Measurements from ENCODE around the gene PLAAT4. TPM values are rescaled to one million over a fixed set of nuclear protein-coding genes. Genes with fewer than 3 reads are reported as not detected.

PLAAT4 gene
- total and polyA plus RNA-seq, 10 of the 15 experiments (the other 5 are each of a cell fraction or from before 2014, with no cell fraction given) = 6.0 to 34.3 (median 12.4) TPM

GRCh38 chr11:63567044-63567840 is 30.6 kb downstream of the PLAAT4 start (continued):
- TF ChIP-seq IKZF2 (IDR thresholded peaks at IDR 0.05) (peak; percentile 78 to 79), TBL1XR1 (IDR thresholded peaks at IDR 0.05; ENCODE audit: low read depth, low read length) (peak; percentile 92; the same call in 1 of the 2 replicates), SMC3 (IDR thresholded peaks at IDR 0.05; ENCODE audit: borderline replicate concordance, low read length) (no peak), NR2C1 (IDR thresholded peaks at IDR 0.05) (no peak), FOS (IDR thresholded peaks at IDR 0.05; ENCODE audit: borderline replicate concordance, extremely low read depth, insufficient read length) (no peak), ZZZ3 (IDR thresholded peaks at IDR 0.05; ENCODE audit: control insufficient read depth, insufficient read length, low read depth) (no peak), E2F4 (IDR thresholded peaks at IDR 0.05; ENCODE audit: low read depth, low read length) (no peak), NFYB (IDR thresholded peaks at IDR 0.05; ENCODE audit: insufficient read depth, low read depth, low read length) (no peak), RBBP5 (conservative IDR thresholded peaks at IDR 0.05) (no peak), TCF7 (IDR thresholded peaks at IDR 0.05; ENCODE audit: borderline replicate concordance) (no peak), ESRRA (IDR thresholded peaks at IDR 0.05; ENCODE audit: low read length) (0 out of 2 replicates have a peak, but pooled peaks have one; percentile 1), TCF12 (IDR thresholded peaks at IDR 0.05; ENCODE audit: low read depth, low read length) (0 out of 2 replicates have a peak, but pooled peaks have one; percentile 37), BHLHE40 (IDR thresholded peaks at IDR 0.05; ENCODE audit: borderline replicate concordance in 1 of 2, low read depth in 2 of 2, low read length in 1 of 2) (peak; percentile 88 to 90), NKRF (conservative IDR thresholded peaks at IDR 0.05) (0 out of 2 replicates have a peak, but pooled peaks have one; percentile 30), BCLAF1 (IDR thresholded peaks at IDR 0.05) (no peak), CEBPZ (IDR thresholded peaks at IDR 0.05; ENCODE audit: low read depth, low read length) (no peak), HSF1 (IDR thresholded peaks at IDR 0.05; ENCODE audit: low read depth, low read length) (no peak), YBX1 (IDR thresholded peaks at IDR 0.05) (no peak)
